Measurements from ENCODE around the gene CGB8. TPM values are rescaled to one million over a fixed set of nuclear protein-coding genes. Genes with fewer than 3 reads are reported as not detected.

CGB8 gene
- total RNA-seq, 1 experiment from 2014 or later, result not detected

DNA sequence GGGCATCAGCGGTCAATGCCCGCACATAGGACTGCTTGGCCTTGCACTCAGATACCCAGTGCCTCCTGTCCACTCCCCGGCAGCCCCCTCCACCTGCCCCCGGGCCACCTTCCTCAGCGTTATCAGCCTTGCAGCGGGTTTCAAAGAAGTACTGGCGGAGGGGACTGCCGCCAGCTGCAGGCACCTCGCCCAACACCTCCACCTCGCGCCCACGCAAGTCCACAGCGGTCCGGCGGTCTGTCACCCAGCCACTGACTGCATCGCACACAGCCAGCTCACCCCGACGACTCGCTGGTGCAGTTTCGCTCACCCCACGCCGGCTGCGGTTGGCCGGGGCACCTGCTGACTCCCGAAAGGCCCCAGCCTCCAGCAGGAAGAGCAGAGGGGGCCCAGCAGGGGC lies 12.5 kb upstream of the CGB8 start:
- intact Hi-C loops (cut with micrococcal nuclease; ENCODE audit: unreplicated experiment) (no loop called here), in situ Hi-C loops (cut with HindIII; ENCODE audit: low pct_unique_long_range_greater_than_20kb, low sequenced_read_pairs) (no loop called here)
- no peak for ATAC-seq
- Histone ChIP-seq H3K4me1 (ENCODE audit: control insufficient read depth, insufficient read depth, low read length) (peaks cover 4% of the 10 kb centered on the region; the same call in 1 of the 2 replicates), H3K4me3 (ENCODE audit: low read depth in 2 of 2, low read length in 2 of 2) (no peak overlapping the region), H3K36me3 (ENCODE audit: control insufficient read depth, insufficient read depth, low read length) (no peaks in the 10 kb centered on the region), H3K27ac (ENCODE audit: low read length) (no peak overlapping the region), H3K27me3 (ENCODE audit: control insufficient read depth, insufficient read depth, low read length) (no peaks in the 10 kb centered on the region), H3K9me3 (ENCODE audit: control insufficient read depth, insufficient read depth, low read depth, low read length) (no peaks in the 10 kb centered on the region)
- CTCF ChIA-PET, result no interaction called here
- no peak for DNase-seq (ENCODE audit: low read depth, low spot score)
- TF ChIP-seq REST (IDR thresholded peaks at IDR 0.05; ENCODE audit: insufficient read depth in 1 of 2, low read depth in 2 of 2, low read length in 1 of 2) (no peak), SIN3A (IDR thresholded peaks at IDR 0.05; ENCODE audit: borderline replicate concordance, insufficient read depth, low read depth, low read length) (no peak), POLR2AphosphoS5 (IDR thresholded peaks at IDR 0.05; ENCODE audit: low read depth, low read length) (no peak), TCF7L2 (IDR thresholded peaks at IDR 0.05; ENCODE audit: low read depth, low read length) (no peak)
- TF ChIP-seq, protein P1, sequence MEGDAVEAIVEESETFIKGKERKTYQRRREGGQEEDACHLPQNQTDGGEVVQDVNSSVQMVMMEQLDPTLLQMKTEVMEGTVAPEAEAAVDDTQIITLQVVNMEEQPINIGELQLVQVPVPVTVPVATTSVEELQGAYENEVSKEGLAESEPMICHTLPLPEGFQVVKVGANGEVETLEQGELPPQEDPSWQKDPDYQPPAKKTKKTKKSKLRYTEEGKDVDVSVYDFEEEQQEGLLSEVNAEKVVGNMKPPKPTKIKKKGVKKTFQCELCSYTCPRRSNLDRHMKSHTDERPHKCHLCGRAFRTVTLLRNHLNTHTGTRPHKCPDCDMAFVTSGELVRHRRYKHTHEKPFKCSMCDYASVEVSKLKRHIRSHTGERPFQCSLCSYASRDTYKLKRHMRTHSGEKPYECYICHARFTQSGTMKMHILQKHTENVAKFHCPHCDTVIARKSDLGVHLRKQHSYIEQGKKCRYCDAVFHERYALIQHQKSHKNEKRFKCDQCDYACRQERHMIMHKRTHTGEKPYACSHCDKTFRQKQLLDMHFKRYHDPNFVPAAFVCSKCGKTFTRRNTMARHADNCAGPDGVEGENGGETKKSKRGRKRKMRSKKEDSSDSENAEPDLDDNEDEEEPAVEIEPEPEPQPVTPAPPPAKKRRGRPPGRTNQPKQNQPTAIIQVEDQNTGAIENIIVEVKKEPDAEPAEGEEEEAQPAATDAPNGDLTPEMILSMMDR (IDR thresholded peaks at IDR 0.05), result no peak
- POLR2A ChIA-PET, result no interaction called here
- no TSS peak for BruUV-seq (replicated peaks)

GRCh38 chr19:49061000-49061399 lies 12.1 kb upstream of the CGB8 start:
- intact Hi-C loops (cut with micrococcal nuclease; ENCODE audit: unreplicated experiment) (no loop called here), in situ Hi-C loops (cut with HindIII; ENCODE audit: low pct_unique_long_range_greater_than_20kb, low sequenced_read_pairs) (no loop called here)
- ChIA-PET POLR2A (no interaction called here), CTCF (no interaction called here)
- no peak for DNase-seq (ENCODE audit: low read depth, low spot score)
- Histone ChIP-seq H3K4me3 (ENCODE audit: low read depth in 2 of 2, low read length in 2 of 2) (no peak overlapping the region), H3K27ac (ENCODE audit: low read length) (no peak overlapping the region), H3K9me3 (ENCODE audit: control insufficient read depth, insufficient read depth, low read depth, low read length) (no peaks in the 10 kb centered on the region), H3K27me3 (ENCODE audit: control insufficient read depth, insufficient read depth, low read length) (no peaks in the 10 kb centered on the region), H3K4me1 (ENCODE audit: control insufficient read depth, insufficient read depth, low read length) (peaks cover 4% of the 10 kb centered on the region; the same call in 1 of the 2 replicates), H3K36me3 (ENCODE audit: control insufficient read depth, insufficient read depth, low read length) (no peaks in the 10 kb centered on the region)
- TF ChIP-seq POLR2AphosphoS5 (IDR thresholded peaks at IDR 0.05; ENCODE audit: low read depth, low read length) (no peak), SIN3A (IDR thresholded peaks at IDR 0.05; ENCODE audit: borderline replicate concordance, insufficient read depth, low read depth, low read length) (no peak), TCF7L2 (IDR thresholded peaks at IDR 0.05; ENCODE audit: low read depth, low read length) (no peak)
- TF ChIP-seq, protein P1 (IDR thresholded peaks at IDR 0.05), result no peak
- ATAC-seq, result no peak
- no TSS peak for BruUV-seq (replicated peaks)
